Measurements from ENCODE around the gene CCDC141. TPM values are rescaled to one million over a fixed set of nuclear protein-coding genes. Genes with fewer than 3 reads are reported as not detected.
"Not testable (repeated sequence)": the region's sequence is repeated elsewhere in the genome, so short reads cannot be mapped to it uniquely, and the experiment has no call there.

Gene CCDC141
- total and polyA plus RNA-seq, 7 donors = under 0.01 to 8.6 (median 3.8) TPM; not detected in 1

GRCh38 chr2:178997477-178997876, 52.5 kb downstream of the CCDC141 start:
- intact Hi-C loops (cut with DNase I) = no loop called here
- H3K4me3 ChIP-seq = no peak overlapping the region
- H3K9me3 ChIP-seq = no peaks in the 10 kb centered on the region
- DNase-seq = no peak
- TF ChIP-seq POLR2A (IDR thresholded peaks at IDR 0.05) (no peak), CTCF (IDR thresholded peaks at IDR 0.05) (no peak), POLR2AphosphoS5 (IDR thresholded peaks at IDR 0.05) (no peak), EP300 (IDR thresholded peaks at IDR 0.05) (no peak)
- no peaks in the 10 kb centered on the region for H3K36me3 ChIP-seq
- H3K27ac ChIP-seq = no peak overlapping the region
- WGBS, 2 donors = 58 to 88% methylated on average over 2 of the region's 2 CpGs
- no peaks in the 10 kb centered on the region for H3K27me3 ChIP-seq
- no peaks in the 10 kb centered on the region for H3K4me1 ChIP-seq

DNA sequence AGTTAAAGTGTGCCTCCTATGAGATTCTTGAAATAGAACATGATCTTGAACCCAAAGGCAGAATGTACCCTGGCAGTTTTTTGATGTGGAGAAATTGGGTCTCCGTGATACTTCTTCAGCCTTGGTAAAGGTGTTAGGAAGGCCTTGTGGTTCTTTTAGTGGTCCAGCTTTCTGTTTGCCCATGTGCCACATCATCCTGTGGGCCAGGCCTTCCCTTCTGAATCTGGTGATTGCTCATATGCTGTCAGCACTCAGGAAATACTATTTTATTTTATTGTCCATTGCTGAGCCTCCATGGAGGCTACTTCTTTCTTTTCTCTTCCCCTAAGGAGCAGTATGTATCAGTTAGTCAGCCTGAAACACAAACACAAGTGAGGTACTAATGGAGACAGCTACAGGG, 52.9 kb downstream of the CCDC141 start:
- H3K27ac ChIP-seq = no peak overlapping the region
- H3K9me3 ChIP-seq = no peaks in the 10 kb centered on the region
- intact Hi-C loops (cut with DNase I) = no loop called here
- no peaks in the 10 kb centered on the region for H3K36me3 ChIP-seq
- WGBS, 2 donors = 83 to 88% methylated on average over 1 of the region's 1 CpG
- H3K4me3 ChIP-seq = no peak overlapping the region
- TF ChIP-seq POLR2AphosphoS5 (IDR thresholded peaks at IDR 0.05) = no peak
- TF ChIP-seq CTCF (IDR thresholded peaks at IDR 0.05) = no peak
- no peak for TF ChIP-seq POLR2A (IDR thresholded peaks at IDR 0.05)
- no peak for TF ChIP-seq EP300 (IDR thresholded peaks at IDR 0.05)
- DNase-seq = no peak
- no peaks in the 10 kb centered on the region for H3K4me1 ChIP-seq
- no peaks in the 10 kb centered on the region for H3K27me3 ChIP-seq

GRCh38 chr2:178994264-178994663, 55.7 kb downstream of the CCDC141 start:
- no peak overlapping the region for H3K4me3 ChIP-seq
- no peaks in the 10 kb centered on the region for H3K9me3 ChIP-seq
- 61 to 82% methylated on average over 4 of the region's 4 CpGs for WGBS, 2 donors
- TF ChIP-seq POLR2AphosphoS5 (IDR thresholded peaks at IDR 0.05) (no peak), POLR2A (IDR thresholded peaks at IDR 0.05) (no peak), CTCF (IDR thresholded peaks at IDR 0.05) (no peak), EP300 (IDR thresholded peaks at IDR 0.05) (no peak)
- no peaks in the 10 kb centered on the region for H3K36me3 ChIP-seq
- no peak overlapping the region for H3K27ac ChIP-seq
- no peaks in the 10 kb centered on the region for H3K4me1 ChIP-seq
- no peak for DNase-seq
- intact Hi-C loops (cut with DNase I) = no loop called here
- no peaks in the 10 kb centered on the region for H3K27me3 ChIP-seq

DNA sequence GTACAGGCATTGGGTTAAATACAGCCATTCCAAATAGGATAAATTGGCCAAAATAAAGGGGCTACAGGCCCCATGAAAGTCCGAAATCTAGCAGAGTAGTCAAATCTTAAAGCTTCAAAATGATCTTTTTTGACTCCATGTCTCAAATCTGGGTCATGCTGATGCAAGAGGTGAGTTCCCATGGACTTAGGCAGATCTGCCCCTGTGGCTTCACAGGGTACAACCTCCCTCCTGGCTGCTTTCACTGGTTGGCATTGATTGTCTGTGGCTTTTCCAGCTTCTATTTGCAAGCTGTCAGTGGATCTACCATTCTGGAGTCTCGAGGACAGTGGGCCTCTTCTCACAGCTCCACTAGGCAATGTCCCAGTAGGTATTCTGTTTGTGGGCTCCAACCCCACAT, 56.1 kb downstream of the CCDC141 start:
- H3K36me3 ChIP-seq = no peaks in the 10 kb centered on the region
- no peak overlapping the region for H3K27ac ChIP-seq
- TF ChIP-seq POLR2A (IDR thresholded peaks at IDR 0.05) (no peak), EP300 (IDR thresholded peaks at IDR 0.05) (no peak), CTCF (IDR thresholded peaks at IDR 0.05) (no peak)
- H3K9me3 ChIP-seq = no peaks in the 10 kb centered on the region
- no peaks in the 10 kb centered on the region for H3K27me3 ChIP-seq
- 61 to 85% methylated on average over 2 of the region's 2 CpGs for WGBS, 2 donors
- H3K4me1 ChIP-seq = no peaks in the 10 kb centered on the region
- intact Hi-C loops (cut with DNase I) = no loop called here
- no peak for DNase-seq
- H3K4me3 ChIP-seq = no peak overlapping the region

DNA sequence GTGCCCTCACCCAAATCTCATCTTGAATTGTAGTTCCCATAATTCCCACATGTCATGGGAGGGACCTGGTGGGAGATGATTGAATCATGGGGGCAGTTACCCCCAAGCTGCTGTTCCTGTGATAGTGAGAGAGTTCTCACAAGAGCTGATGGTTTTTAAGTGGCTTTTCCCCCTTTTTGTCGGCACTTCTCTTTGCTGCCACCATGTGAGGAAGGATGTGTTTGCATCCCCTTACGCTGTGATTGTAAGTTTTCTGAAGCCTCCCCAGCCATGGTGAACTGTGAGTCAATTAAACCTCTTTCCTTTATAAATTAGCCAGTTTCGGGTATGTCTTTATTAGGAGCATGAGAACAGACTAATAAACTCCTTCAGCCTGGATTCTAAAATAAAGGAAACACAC, 57.2 kb downstream of the CCDC141 start:
- H3K27me3 ChIP-seq; DNase-seq; H3K4me1 ChIP-seq; H3K9me3 ChIP-seq; H3K36me3 ChIP-seq; intact Hi-C loops (cut with DNase I); H3K27ac ChIP-seq; H3K4me3 ChIP-seq: not testable (repeated sequence)
- whole genome bisulfite sequencing, 2 donors = 80 to 83% methylated on average over 3 of the region's 3 CpGs
